ENCODE measurements around the gene ING5.
"Not testable (repeated sequence)": the region's sequence is repeated elsewhere in the genome, so short reads cannot be mapped to it uniquely, and the experiment has no call there.

The ING5 gene

DNA sequence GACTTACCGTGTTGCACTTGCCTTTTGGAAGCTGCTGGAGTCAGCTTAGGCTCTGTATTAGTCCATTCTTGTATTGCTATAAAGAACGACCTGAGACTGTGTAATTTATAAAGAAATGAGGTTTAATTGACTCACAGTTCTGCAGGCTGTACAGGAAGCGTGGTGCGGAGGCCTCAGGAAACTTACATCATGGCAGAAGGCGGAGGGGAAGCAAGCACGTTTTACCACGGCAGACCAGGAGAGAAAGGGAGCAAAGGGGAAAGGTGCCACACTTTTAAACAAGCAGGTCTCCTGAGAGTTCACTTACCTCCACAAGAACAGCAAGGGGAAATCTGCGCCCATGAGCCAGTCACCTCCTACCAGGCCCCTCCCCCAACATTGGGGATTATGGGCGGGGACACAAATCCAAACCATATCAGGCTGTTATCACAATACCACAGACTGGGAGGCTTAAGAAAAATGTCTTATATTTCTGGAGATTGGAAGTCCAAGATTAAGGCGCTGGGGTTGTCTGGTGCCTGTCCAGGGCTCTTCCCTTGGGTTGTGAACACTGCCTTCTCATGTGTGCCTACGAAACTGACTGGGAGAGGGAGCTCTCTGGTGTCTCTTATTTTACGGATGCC is 28.9 kb downstream of the ING5 start:
- Histone ChIP-seq H3K4me1 (ENCODE audit: low read length) (peaks cover 59% of the 10 kb centered on the region), H2AFZ (ENCODE audit: low read depth, low read length) (no peak overlapping the region), H3K79me2 (ENCODE audit: low read length) (peaks cover 11% of the 10 kb centered on the region), H3K27me3 (ENCODE audit: low read depth, low read length) (no peaks in the 10 kb centered on the region), H3K9me3 (ENCODE audit: insufficient read depth, low read length) (no peaks in the 10 kb centered on the region), H3K36me3 (replicated peaks; ENCODE audit: low read depth, low read length) (peaks cover 9% of the 10 kb centered on the region), H4K20me1 (ENCODE audit: insufficient read depth, low read length) (no peaks in the 10 kb centered on the region), H3K9ac (ENCODE audit: low read length) (peak overlapping the region; percentile 38; the same call in 1 of the 2 replicates), H3K4me2 (ENCODE audit: low read length) (peak overlapping the region; percentile 88), H3K4me3 (ENCODE audit: low read length) (no peak overlapping the region), H3K27ac (ENCODE audit: low read length) (peak overlapping the region; percentile 85)
- TF ChIP-seq, protein P1, sequence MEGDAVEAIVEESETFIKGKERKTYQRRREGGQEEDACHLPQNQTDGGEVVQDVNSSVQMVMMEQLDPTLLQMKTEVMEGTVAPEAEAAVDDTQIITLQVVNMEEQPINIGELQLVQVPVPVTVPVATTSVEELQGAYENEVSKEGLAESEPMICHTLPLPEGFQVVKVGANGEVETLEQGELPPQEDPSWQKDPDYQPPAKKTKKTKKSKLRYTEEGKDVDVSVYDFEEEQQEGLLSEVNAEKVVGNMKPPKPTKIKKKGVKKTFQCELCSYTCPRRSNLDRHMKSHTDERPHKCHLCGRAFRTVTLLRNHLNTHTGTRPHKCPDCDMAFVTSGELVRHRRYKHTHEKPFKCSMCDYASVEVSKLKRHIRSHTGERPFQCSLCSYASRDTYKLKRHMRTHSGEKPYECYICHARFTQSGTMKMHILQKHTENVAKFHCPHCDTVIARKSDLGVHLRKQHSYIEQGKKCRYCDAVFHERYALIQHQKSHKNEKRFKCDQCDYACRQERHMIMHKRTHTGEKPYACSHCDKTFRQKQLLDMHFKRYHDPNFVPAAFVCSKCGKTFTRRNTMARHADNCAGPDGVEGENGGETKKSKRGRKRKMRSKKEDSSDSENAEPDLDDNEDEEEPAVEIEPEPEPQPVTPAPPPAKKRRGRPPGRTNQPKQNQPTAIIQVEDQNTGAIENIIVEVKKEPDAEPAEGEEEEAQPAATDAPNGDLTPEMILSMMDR (IDR thresholded peaks at IDR 0.05; ENCODE audit: low read depth, low read length): no peak
- TF ChIP-seq EZH2phosphoT487 (IDR thresholded peaks at IDR 0.05; ENCODE audit: low read depth): no peak

DNA sequence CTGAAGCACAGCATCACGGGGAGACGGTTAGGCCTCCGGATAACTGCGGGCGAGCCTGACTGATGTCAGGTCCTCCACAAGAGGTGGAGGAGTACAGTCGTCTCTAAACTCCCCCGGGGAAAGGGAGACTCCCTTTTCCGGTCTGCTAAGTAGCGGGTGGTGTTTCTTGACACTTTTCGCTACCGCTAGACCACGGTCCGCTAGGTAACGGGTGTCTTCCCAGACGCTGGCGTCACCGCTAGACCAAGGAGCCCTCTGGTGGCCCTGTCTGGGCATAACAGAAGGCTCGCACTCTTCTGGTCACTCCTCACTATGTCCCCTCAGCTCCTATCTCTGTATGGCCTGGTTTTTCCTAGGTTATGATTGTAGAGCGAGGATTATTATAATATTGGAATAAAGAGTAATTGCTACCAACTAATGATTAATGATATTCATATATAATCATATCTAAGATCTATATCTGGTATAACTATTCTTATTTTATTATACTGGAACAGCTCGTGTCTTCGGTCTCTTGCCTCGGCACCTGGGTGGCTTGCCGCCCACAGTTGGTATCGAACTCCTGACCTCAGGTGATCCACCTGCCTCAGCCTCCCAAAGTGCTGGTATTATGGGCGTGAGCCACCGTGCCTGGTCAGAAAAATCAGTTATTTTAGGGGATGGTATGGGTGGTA is 30.8 kb downstream of the ING5 start:
- TF ChIP-seq, protein P1 (IDR thresholded peaks at IDR 0.05; ENCODE audit: low read depth, low read length): peak; percentile 14
- peak overlapping the region; percentile 85 for H3K27ac ChIP-seq (ENCODE audit: low read length)
- H3K4me1 ChIP-seq (ENCODE audit: low read length): peaks cover 51% of the 10 kb centered on the region
- not testable (repeated sequence) for H3K4me3 ChIP-seq (ENCODE audit: low read length); H4K20me1 ChIP-seq (ENCODE audit: insufficient read depth, low read length); H3K9me3 ChIP-seq (ENCODE audit: insufficient read depth, low read length); H2AFZ ChIP-seq (ENCODE audit: low read depth, low read length); H3K36me3 ChIP-seq (replicated peaks; ENCODE audit: low read depth, low read length); H3K27me3 ChIP-seq (ENCODE audit: low read depth, low read length)
- H3K4me2 ChIP-seq (ENCODE audit: low read length): peak overlapping the region; percentile 88
- H3K79me2 ChIP-seq (ENCODE audit: low read length): peaks cover 12% of the 10 kb centered on the region
- peak overlapping the region; percentile 38; the same call in 1 of the 2 replicates for H3K9ac ChIP-seq (ENCODE audit: low read length)

DNA sequence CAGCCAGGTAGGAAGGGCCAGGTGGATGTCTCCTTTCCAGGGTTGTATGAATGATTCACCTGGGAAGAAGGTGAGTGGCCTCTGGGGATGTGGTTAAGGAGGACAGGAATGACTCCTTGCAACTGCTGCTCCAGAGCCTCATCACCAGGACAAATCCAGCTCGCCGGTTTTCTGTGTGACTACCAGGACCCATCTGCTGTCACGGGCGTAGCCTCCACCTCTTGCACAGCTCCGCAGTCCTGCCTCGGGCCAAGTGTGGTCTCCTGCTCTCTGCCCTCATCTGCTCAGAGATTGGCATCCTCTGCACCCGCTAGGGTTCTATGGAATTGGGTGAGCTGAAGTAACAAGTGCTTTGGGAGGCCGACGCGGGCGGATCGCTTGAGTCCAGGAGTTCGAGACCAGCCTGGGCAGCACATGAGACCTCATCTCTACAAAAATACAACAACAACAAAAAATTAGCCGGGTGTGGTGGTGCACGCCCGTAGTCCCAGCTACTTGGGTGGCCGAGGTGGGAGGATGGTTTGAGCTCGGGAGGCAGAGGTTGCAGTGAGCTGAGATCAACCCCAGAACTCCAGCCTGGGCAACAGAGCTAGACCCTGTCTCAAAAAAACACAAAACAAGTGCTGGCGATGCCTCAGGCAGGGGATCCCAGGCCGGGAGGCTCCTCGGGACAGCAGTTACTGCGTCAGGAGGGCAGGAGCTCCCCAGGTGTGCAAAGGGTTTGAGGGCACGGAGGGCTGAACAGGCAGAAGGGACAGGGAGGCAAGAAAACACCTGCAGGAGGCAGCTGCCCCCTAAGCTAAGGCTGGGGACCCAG is 31.8 kb downstream of the ING5 start:
- peaks cover 12% of the 10 kb centered on the region for H3K79me2 ChIP-seq (ENCODE audit: low read length)
- H4K20me1 ChIP-seq (ENCODE audit: insufficient read depth, low read length): no peaks in the 10 kb centered on the region
- H3K27me3 ChIP-seq (ENCODE audit: low read depth, low read length): no peaks in the 10 kb centered on the region
- H3K9me3 ChIP-seq (ENCODE audit: insufficient read depth, low read length): no peaks in the 10 kb centered on the region
- H3K36me3 ChIP-seq (replicated peaks; ENCODE audit: low read depth, low read length): peaks cover 4% of the 10 kb centered on the region
- peaks cover 51% of the 10 kb centered on the region for H3K4me1 ChIP-seq (ENCODE audit: low read length)
- H3K9ac ChIP-seq (ENCODE audit: low read length): peak overlapping the region; percentile 64; the same call in 1 of the 2 replicates
- H3K27ac ChIP-seq (ENCODE audit: low read length): no peak overlapping the region
- no peak overlapping the region for H2AFZ ChIP-seq (ENCODE audit: low read depth, low read length)
- H3K4me3 ChIP-seq (ENCODE audit: low read length): peak overlapping the region; percentile 97
- no peak for TF ChIP-seq EZH2phosphoT487 (IDR thresholded peaks at IDR 0.05; ENCODE audit: low read depth)
- TF ChIP-seq, protein P1 (IDR thresholded peaks at IDR 0.05; ENCODE audit: low read depth, low read length): no peak
- H3K4me2 ChIP-seq (ENCODE audit: low read length): peak overlapping the region; percentile 76

DNA sequence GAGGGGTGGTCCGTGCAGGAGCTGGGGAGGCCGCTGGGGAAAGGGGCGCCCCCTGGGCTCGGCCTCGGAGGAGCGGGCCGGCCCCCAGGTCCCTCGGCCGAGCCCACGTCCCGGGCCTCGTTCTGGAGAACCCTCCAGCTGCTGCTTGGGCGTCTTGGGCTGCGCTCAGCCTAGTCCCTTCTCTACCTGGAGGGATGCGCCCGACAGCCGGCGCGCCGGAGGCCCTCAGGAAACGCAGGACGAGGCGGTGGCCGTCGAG is 32.3 kb downstream of the ING5 start:
- Histone ChIP-seq H3K27ac (ENCODE audit: low read length) (no peak overlapping the region), H2AFZ (ENCODE audit: low read depth, low read length) (peak overlapping the region; percentile 39; the same call in 1 of the 2 replicates), H3K27me3 (ENCODE audit: low read depth, low read length) (no peaks in the 10 kb centered on the region), H3K4me2 (ENCODE audit: low read length) (peak overlapping the region; percentile 76), H3K4me1 (ENCODE audit: low read length) (peaks cover 47% of the 10 kb centered on the region), H3K4me3 (ENCODE audit: low read length) (peak overlapping the region; percentile 97), H3K9ac (ENCODE audit: low read length) (peak overlapping the region; percentile 64; the same call in 1 of the 2 replicates), H3K79me2 (ENCODE audit: low read length) (peaks cover 12% of the 10 kb centered on the region), H4K20me1 (ENCODE audit: insufficient read depth, low read length) (no peaks in the 10 kb centered on the region), H3K9me3 (ENCODE audit: insufficient read depth, low read length) (no peaks in the 10 kb centered on the region), H3K36me3 (replicated peaks; ENCODE audit: low read depth, low read length) (no peaks in the 10 kb centered on the region)
- TF ChIP-seq, protein P1 (IDR thresholded peaks at IDR 0.05; ENCODE audit: low read depth, low read length): peak; percentile 22; the same call in 1 of the 2 replicates
- no peak for TF ChIP-seq EZH2phosphoT487 (IDR thresholded peaks at IDR 0.05; ENCODE audit: low read depth)

Data from OCI-LY3 (cell line).